ENCODE results near the gene CDH22.

CDH22 gene

DNA sequence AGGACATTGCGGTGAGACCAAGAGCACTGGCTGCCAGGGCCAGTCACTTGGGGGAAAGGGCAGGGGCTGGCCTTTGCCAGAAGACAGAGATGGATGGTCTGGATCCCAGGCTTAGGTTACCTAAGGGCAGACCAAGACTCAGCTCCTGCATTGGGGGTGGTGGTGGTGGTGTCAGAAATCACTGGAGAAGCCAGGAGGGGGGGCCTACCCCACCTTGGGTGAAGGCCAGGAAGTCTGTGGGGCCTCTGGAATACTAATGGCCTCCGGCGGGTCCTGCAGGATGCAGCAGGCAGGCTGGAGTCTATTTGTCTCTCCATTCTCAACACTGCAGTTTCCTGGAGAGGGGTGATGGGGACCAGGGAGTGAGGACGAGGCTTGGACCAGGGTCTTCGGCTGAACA, 157.4 kb downstream of the CDH22 start:
- POLR2A ChIA-PET, result no interaction called here
- CTCF ChIA-PET, result interaction anchor here (1.7 kb wide), 1 partner anchor 11 kb away, joined by 4 read pairs; no protein-coding TSS in a partner anchor
- DNase-seq (ENCODE audit: extremely low spot score), result no peak
- TF ChIP-seq BHLHE40 (IDR thresholded peaks at IDR 0.05; ENCODE audit: borderline replicate concordance) (no peak), ARNT (IDR thresholded peaks at IDR 0.05) (no peak), SP1 (IDR thresholded peaks at IDR 0.05) (no peak), L3MBTL2 (conservative IDR thresholded peaks at IDR 0.05) (no peak), SUZ12 (IDR thresholded peaks at IDR 0.05) (no peak), FOXK2 (IDR thresholded peaks at IDR 0.05) (no peak), HDGF (IDR thresholded peaks at IDR 0.05; ENCODE audit: borderline replicate concordance) (no peak), ELF4 (IDR thresholded peaks at IDR 0.05) (no peak), LEF1 (IDR thresholded peaks at IDR 0.05; ENCODE audit: borderline replicate concordance) (no peak), TARDBP (IDR thresholded peaks at IDR 0.05) (no peak), FOXA1 (IDR thresholded peaks at IDR 0.05) (no peak), NFRKB (IDR thresholded peaks at IDR 0.05) (no peak), CTBP1 (IDR thresholded peaks at IDR 0.05; ENCODE audit: borderline replicate concordance) (no peak), ZNF384 (IDR thresholded peaks at IDR 0.05) (no peak)
- TF ChIP-seq, protein P1, sequence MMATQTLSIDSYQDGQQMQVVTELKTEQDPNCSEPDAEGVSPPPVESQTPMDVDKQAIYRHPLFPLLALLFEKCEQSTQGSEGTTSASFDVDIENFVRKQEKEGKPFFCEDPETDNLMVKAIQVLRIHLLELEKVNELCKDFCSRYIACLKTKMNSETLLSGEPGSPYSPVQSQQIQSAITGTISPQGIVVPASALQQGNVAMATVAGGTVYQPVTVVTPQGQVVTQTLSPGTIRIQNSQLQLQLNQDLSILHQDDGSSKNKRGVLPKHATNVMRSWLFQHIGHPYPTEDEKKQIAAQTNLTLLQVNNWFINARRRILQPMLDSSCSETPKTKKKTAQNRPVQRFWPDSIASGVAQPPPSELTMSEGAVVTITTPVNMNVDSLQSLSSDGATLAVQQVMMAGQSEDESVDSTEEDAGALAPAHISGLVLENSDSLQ (IDR thresholded peaks at IDR 0.05), result no peak

DNA sequence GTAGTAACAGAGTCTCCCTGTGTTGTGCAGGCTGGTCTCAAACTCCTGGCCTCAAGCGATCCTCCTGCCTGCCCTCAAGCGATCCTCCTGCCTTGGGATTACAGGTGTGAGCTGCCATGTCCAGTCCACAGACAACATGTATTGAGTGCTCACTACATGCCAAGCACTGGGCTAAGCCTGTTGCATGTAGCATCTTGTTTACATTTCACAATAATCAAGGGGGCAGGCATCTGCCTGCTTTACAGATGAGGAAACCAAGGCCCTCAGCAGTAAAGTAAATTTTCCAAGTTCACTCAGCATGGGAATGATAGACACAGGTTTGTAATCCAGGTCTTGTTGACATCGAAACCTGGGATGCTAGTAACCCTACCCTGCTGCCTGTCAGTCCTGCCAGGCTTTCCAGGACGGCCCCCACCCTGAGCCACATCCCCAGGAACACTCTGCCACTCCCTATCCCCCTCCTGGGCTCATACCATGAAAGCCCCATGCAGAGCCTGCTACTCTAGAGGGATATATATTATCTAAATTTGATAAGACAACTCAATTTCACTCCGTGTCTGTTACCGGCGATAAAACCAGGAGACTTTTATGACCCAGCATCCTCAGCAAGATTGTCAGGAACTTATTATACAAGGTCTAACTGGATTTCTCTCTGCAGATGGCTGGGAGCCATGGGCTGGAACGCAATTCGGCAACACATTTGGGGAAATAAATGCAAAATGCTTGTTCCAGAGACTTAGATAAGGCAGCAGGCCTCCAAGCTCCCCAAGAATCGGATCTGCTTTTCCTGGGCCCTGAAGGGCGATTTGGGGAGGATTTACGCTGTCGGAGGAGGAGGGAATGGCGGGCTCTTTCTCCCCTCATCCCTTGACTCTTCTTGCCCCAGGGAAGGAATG, 159.7 kb downstream of the CDH22 start:
- POLR2A ChIA-PET, result no interaction called here
- no peak for TF ChIP-seq ARNT (IDR thresholded peaks at IDR 0.05)
- TF ChIP-seq SUZ12 (IDR thresholded peaks at IDR 0.05), result no peak
- TF ChIP-seq FOXK2 (IDR thresholded peaks at IDR 0.05), result no peak
- TF ChIP-seq FOXM1 (IDR thresholded peaks at IDR 0.05; ENCODE audit: borderline replicate concordance), result no peak
- CTCF ChIA-PET, result no interaction called here
- no peak for DNase-seq (ENCODE audit: extremely low spot score)

- DNase-seq (ENCODE audit: extremely low spot score), result no peak
- CTCF ChIA-PET, result no interaction called here
- no peak for TF ChIP-seq ARNT (IDR thresholded peaks at IDR 0.05)
- TF ChIP-seq, protein P1 (IDR thresholded peaks at IDR 0.05), result peak; percentile 33; the same call in 1 of the 2 replicates
- POLR2A ChIA-PET, result no interaction called here
Observed at GRCh38 chr20:46145713-46146112, 162.6 kb downstream of the CDH22 start.

GRCh38 chr20:46144432-46145025, 163.8 kb downstream of the CDH22 start:
- no peak for DNase-seq (ENCODE audit: extremely low spot score)
- ChIA-PET POLR2A (no interaction called here), CTCF (no interaction called here)
- TF ChIP-seq HDGF (IDR thresholded peaks at IDR 0.05; ENCODE audit: borderline replicate concordance), result no peak
- TF ChIP-seq TARDBP (IDR thresholded peaks at IDR 0.05), result no peak
- no peak for TF ChIP-seq SUZ12 (IDR thresholded peaks at IDR 0.05)
- no peak for TF ChIP-seq L3MBTL2 (conservative IDR thresholded peaks at IDR 0.05)
- no peak for TF ChIP-seq SP1 (IDR thresholded peaks at IDR 0.05)
- TF ChIP-seq LEF1 (IDR thresholded peaks at IDR 0.05; ENCODE audit: borderline replicate concordance), result no peak
- no peak for TF ChIP-seq FOXM1 (IDR thresholded peaks at IDR 0.05; ENCODE audit: borderline replicate concordance)
- TF ChIP-seq ARNT (IDR thresholded peaks at IDR 0.05), result no peak
- TF ChIP-seq, protein P1 (IDR thresholded peaks at IDR 0.05), result no peak

- TF ChIP-seq FOXM1 (IDR thresholded peaks at IDR 0.05; ENCODE audit: borderline replicate concordance) (no peak), ZNF384 (IDR thresholded peaks at IDR 0.05) (no peak), ELF4 (IDR thresholded peaks at IDR 0.05) (no peak), NFRKB (IDR thresholded peaks at IDR 0.05) (no peak), ARNT (IDR thresholded peaks at IDR 0.05) (no peak), TARDBP (IDR thresholded peaks at IDR 0.05) (no peak), FOXK2 (IDR thresholded peaks at IDR 0.05) (no peak), SUZ12 (IDR thresholded peaks at IDR 0.05) (no peak), L3MBTL2 (conservative IDR thresholded peaks at IDR 0.05) (no peak), SP1 (IDR thresholded peaks at IDR 0.05) (no peak), LEF1 (IDR thresholded peaks at IDR 0.05; ENCODE audit: borderline replicate concordance) (no peak), CTBP1 (IDR thresholded peaks at IDR 0.05; ENCODE audit: borderline replicate concordance) (no peak), BHLHE40 (IDR thresholded peaks at IDR 0.05; ENCODE audit: borderline replicate concordance) (no peak), FOXA1 (IDR thresholded peaks at IDR 0.05) (no peak), HDGF (IDR thresholded peaks at IDR 0.05; ENCODE audit: borderline replicate concordance) (no peak)
- TF ChIP-seq, protein P1 (IDR thresholded peaks at IDR 0.05), result no peak
- CTCF ChIA-PET, result no interaction called here
- POLR2A ChIA-PET, result no interaction called here
- DNase-seq (ENCODE audit: extremely low spot score), result no peak
Observed at GRCh38 chr20:46142124-46142523, 166.2 kb downstream of the CDH22 start.
